Body of pancreas (tissue), 4 donors: ENCODE measurements around the gene KLKB1.

Experiments used
- CTCF ChIP-seq, 7 experiments: fragments of 450-650 bp in 4 of 7; fragments of 200-600 bp in 3 of 7; sonication (generic) in 3 of 7; IDR thresholded peaks; one replicate each; pipeline ENCODE4 v1.5.1; 2016 to 2019; ENCODE audit warnings: antibody characterized with exemption in 7 of 7
- POLR2A ChIP-seq, 3 donors: fragments of 450-650 bp; IDR thresholded peaks; one replicate each; pipeline ENCODE4 v1.6.1; 2016; ENCODE audit warnings: antibody characterized with exemption in 3 of 3, mild to moderate bottlenecking in 2 of 3

DNA sequence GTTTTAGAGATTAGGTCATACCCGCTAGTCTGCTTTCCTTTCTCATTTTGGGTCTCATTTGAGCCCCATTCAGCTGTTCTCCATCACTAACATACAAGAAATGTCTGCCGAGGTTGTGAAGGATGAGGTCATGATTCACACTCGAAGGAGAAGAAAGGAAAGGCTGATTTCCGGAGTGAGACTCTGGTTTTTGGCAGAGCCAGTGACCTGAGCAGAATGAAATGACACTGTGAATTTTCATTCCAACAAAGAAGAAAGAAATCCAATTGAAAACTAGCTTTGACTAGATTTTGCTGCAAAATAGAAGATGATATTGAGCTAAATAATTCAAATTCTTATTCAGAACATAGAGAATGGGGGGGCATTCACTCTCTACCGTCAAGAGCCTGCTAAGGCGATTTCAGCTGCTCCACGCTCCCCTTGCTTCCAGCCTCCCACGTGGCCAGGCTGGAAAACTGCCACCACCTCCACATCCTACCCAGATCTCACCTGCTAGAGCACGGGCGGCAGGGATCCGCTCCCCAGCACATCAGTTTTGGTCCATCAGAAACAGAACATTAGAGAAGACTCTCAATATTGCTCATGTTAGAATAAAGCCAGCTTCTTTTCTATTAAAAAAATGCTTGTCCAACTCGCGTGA is 77.7 kb downstream of the KLKB1 start:
- no peak for TF ChIP-seq CTCF (IDR thresholded peaks at IDR 0.05)
- TF ChIP-seq POLR2A (IDR thresholded peaks at IDR 0.05), result no peak
